Measurements from ENCODE around the gene PLBD2. TPM values are rescaled to one million over a fixed set of nuclear protein-coding genes. Genes with fewer than 3 reads are reported as not detected.
A peak's percentile ranks its signal among the peaks of the same experiment; 100 is the strongest.

Gene PLBD2
- total and polyA plus RNA-seq, 4 donors, result 12.1 to 31.2 (median 19.6) TPM

GRCh38 chr12:113424456-113424855 lies 66.1 kb downstream of the PLBD2 start:
- H3K9ac ChIP-seq (ENCODE audit: low read depth in 1 of 2, low read length in 2 of 2), result no peak overlapping the region
- no peaks in the 10 kb centered on the region for H3K9me3 ChIP-seq (ENCODE audit: control insufficient read depth in 4 of 4, low read length in 3 of 4)
- H3K27ac ChIP-seq (ENCODE audit: low read depth in 1 of 2, low read length in 2 of 2), result no peak overlapping the region
- WGBS, result 92% methylated on average over 1 of the region's 1 CpG
- H3K4me3 ChIP-seq (ENCODE audit: low read depth in 1 of 3, low read length in 3 of 3), result no peak overlapping the region
- H3K4me1 ChIP-seq (ENCODE audit: control insufficient read depth in 4 of 4, insufficient read depth in 4 of 4, low read length in 3 of 4), result peaks cover 6 to 32% (median 17%) of the 10 kb centered on the region in 4 donors
- no peaks in the 10 kb centered on the region for H3K27me3 ChIP-seq (ENCODE audit: control insufficient read depth in 4 of 4, insufficient read depth in 4 of 4, low read length in 3 of 4)
- H3K36me3 ChIP-seq (ENCODE audit: control insufficient read depth in 4 of 4, insufficient read depth in 3 of 4, low read depth in 1 of 4, low read length in 3 of 4), result no peaks in the 10 kb centered on the region
- TF ChIP-seq, protein P1, sequence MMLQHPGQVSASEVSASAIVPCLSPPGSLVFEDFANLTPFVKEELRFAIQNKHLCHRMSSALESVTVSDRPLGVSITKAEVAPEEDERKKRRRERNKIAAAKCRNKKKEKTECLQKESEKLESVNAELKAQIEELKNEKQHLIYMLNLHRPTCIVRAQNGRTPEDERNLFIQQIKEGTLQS (IDR thresholded peaks at IDR 0.05), result no peak
- TF ChIP-seq FOXA1 (IDR thresholded peaks at IDR 0.05), result no peak
- no peak for TF ChIP-seq GABPA (IDR thresholded peaks at IDR 0.05 in 1 of 2, conservative IDR thresholded peaks at IDR 0.05 in 1 of 2)
- no peak for TF ChIP-seq EGR1 (IDR thresholded peaks at IDR 0.05; ENCODE audit: low read depth in 2 of 2)
- no peak for TF ChIP-seq NR2F2 (IDR thresholded peaks at IDR 0.05)
- DNase-seq (ENCODE audit: low spot score), result no peak

- no peaks in the 10 kb centered on the region for H3K36me3 ChIP-seq (ENCODE audit: control insufficient read depth in 4 of 4, insufficient read depth in 3 of 4, low read depth in 1 of 4, low read length in 3 of 4)
- WGBS, result 66% methylated on average over 20 of the region's 20 CpGs
- DNase-seq (ENCODE audit: low spot score), result peak; percentile 88
- H3K27ac ChIP-seq (ENCODE audit: low read depth in 1 of 2, low read length in 2 of 2), result no peak overlapping the region
- peaks cover 6 to 31% (median 17%) of the 10 kb centered on the region in 4 donors for H3K4me1 ChIP-seq (ENCODE audit: control insufficient read depth in 4 of 4, insufficient read depth in 4 of 4, low read length in 3 of 4)
- H3K9me3 ChIP-seq (ENCODE audit: control insufficient read depth in 4 of 4, low read length in 3 of 4), result no peaks in the 10 kb centered on the region
- H3K4me3 ChIP-seq (ENCODE audit: low read depth in 1 of 3, low read length in 3 of 3), result no peak overlapping the region
- no peak overlapping the region for H3K9ac ChIP-seq (ENCODE audit: low read depth in 1 of 2, low read length in 2 of 2)
- TF ChIP-seq RAD21 (IDR thresholded peaks at IDR 0.05), result peak; percentile 83 to 87
- TF ChIP-seq FOXA2 (IDR thresholded peaks at IDR 0.05), result no peak
- TF ChIP-seq, protein P2, sequence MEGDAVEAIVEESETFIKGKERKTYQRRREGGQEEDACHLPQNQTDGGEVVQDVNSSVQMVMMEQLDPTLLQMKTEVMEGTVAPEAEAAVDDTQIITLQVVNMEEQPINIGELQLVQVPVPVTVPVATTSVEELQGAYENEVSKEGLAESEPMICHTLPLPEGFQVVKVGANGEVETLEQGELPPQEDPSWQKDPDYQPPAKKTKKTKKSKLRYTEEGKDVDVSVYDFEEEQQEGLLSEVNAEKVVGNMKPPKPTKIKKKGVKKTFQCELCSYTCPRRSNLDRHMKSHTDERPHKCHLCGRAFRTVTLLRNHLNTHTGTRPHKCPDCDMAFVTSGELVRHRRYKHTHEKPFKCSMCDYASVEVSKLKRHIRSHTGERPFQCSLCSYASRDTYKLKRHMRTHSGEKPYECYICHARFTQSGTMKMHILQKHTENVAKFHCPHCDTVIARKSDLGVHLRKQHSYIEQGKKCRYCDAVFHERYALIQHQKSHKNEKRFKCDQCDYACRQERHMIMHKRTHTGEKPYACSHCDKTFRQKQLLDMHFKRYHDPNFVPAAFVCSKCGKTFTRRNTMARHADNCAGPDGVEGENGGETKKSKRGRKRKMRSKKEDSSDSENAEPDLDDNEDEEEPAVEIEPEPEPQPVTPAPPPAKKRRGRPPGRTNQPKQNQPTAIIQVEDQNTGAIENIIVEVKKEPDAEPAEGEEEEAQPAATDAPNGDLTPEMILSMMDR (IDR thresholded peaks at IDR 0.05; ENCODE audit: low read depth, low read length, missing input control), result peak; percentile 88
- no peak for TF ChIP-seq NR2F2 (IDR thresholded peaks at IDR 0.05)
- H3K27me3 ChIP-seq (ENCODE audit: control insufficient read depth in 4 of 4, insufficient read depth in 4 of 4, low read length in 3 of 4), result no peaks in the 10 kb centered on the region
Measured at GRCh38 chr12:113424915-113425823, 66.8 kb downstream of the PLBD2 start.

DNA sequence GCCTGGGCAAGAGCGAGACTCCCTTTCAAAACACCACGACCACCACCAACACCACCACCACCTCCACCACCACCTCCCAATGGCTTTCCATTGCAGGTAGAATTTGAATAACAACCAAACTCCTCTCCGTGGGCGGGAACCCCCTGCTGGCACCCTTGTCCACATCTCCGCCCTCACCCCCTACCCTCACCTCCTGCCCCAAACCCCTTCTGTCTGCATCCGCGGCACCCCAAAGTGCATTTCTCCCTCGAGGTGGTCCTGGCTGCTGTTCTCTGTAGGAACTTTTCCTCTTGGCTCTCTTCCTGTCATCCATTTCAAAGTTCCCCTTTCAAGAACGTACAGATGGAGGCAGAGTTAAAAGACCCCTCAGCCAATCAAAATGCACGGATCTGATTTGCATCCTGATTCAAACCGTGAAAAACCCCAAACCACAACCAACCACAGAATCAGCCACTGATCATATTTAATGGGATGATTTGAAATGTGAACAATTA lies 67.6 kb downstream of the PLBD2 start:
- H3K9me3 ChIP-seq (ENCODE audit: control insufficient read depth in 4 of 4, low read length in 3 of 4), result no peaks in the 10 kb centered on the region
- H3K4me3 ChIP-seq (ENCODE audit: low read depth in 1 of 3, low read length in 3 of 3), result no peak overlapping the region
- no peaks in the 10 kb centered on the region for H3K27me3 ChIP-seq (ENCODE audit: control insufficient read depth in 4 of 4, insufficient read depth in 4 of 4, low read length in 3 of 4)
- no peaks in the 10 kb centered on the region for H3K36me3 ChIP-seq (ENCODE audit: control insufficient read depth in 4 of 4, insufficient read depth in 3 of 4, low read depth in 1 of 4, low read length in 3 of 4)
- 64% methylated on average over 11 of the region's 11 CpGs for WGBS
- TF ChIP-seq RXRA (IDR thresholded peaks at IDR 0.05) (no peak), HNF4G (IDR thresholded peaks at IDR 0.05) (no peak), EGR1 (IDR thresholded peaks at IDR 0.05; ENCODE audit: low read depth in 2 of 2) (no peak), GABPA (IDR thresholded peaks at IDR 0.05 in 1 of 2, conservative IDR thresholded peaks at IDR 0.05 in 1 of 2) (no peak), FOXA2 (IDR thresholded peaks at IDR 0.05) (no peak), TAF1 (conservative IDR thresholded peaks at IDR 0.05) (no peak), REST (IDR thresholded peaks at IDR 0.05) (no peak)
- TF ChIP-seq, protein P3, sequence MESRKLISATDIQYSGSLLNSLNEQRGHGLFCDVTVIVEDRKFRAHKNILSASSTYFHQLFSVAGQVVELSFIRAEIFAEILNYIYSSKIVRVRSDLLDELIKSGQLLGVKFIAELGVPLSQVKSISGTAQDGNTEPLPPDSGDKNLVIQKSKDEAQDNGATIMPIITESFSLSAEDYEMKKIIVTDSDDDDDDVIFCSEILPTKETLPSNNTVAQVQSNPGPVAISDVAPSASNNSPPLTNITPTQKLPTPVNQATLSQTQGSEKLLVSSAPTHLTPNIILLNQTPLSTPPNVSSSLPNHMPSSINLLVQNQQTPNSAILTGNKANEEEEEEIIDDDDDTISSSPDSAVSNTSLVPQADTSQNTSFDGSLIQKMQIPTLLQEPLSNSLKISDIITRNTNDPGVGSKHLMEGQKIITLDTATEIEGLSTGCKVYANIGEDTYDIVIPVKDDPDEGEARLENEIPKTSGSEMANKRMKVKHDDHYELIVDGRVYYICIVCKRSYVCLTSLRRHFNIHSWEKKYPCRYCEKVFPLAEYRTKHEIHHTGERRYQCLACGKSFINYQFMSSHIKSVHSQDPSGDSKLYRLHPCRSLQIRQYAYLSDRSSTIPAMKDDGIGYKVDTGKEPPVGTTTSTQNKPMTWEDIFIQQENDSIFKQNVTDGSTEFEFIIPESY (IDR thresholded peaks at IDR 0.05), result no peak
- peaks cover 4 to 23% (median 9%) of the 10 kb centered on the region in 4 donors for H3K4me1 ChIP-seq (ENCODE audit: control insufficient read depth in 4 of 4, insufficient read depth in 4 of 4, low read length in 3 of 4)
- no peak for DNase-seq (ENCODE audit: low spot score)
- no peak overlapping the region for H3K27ac ChIP-seq (ENCODE audit: low read depth in 1 of 2, low read length in 2 of 2)
- no peak overlapping the region for H3K9ac ChIP-seq (ENCODE audit: low read depth in 1 of 2, low read length in 2 of 2)
